ENCODE measurements around the gene OPA3. TPM values are rescaled to one million over a fixed set of nuclear protein-coding genes. Genes with fewer than 3 reads are reported as not detected.
A peak's percentile ranks its signal among the peaks of the same experiment; 100 is the strongest.

OPA3 gene
- polyA plus RNA-seq (11.9 to 16.5 TPM (median 16.5 TPM) in 3 replicates), polyA minus RNA-seq (14.4 to 24.5 TPM (median 20.5 TPM) in 3 replicates)
- polyA plus RNA-seq (2011; ENCODE audit: low read depth), result 1.5 TPM
- polyA plus RNA-seq (2011; cell fraction: cytosol; rRNA removed), result 17.6 and 18.3 TPM in 2 replicates
- polyA plus RNA-seq (2011; cell fraction: nucleus; rRNA removed), result 16.5 and 23.5 TPM in 2 replicates
- polyA plus RNA-seq (2012; ENCODE audit: low replicate concordance), result 5.5 and 11.4 TPM in 2 replicates
- polyA minus RNA-seq (2011; cell fraction: cytosol; rRNA and poly(A)+ RNA removed), result 9.2 TPM
- polyA minus RNA-seq (2011; cell fraction: nucleus; rRNA and poly(A)+ RNA removed), result 5.6 and 10.1 TPM in 2 replicates

- no peaks in the 10 kb centered on the region for H3K9me1 ChIP-seq (ENCODE audit: control insufficient read depth, extremely low read depth, insufficient read depth, low read length)
- H3K79me2 ChIP-seq (ENCODE audit: control insufficient read depth, insufficient read depth, low read length), result peaks cover 18% of the 10 kb centered on the region
- FAIRE-seq (peak; percentile 93), DNase-seq (ENCODE audit: low read depth, low spot score) (peak; percentile 95)
- peak within 1 kb of the TSS; percentile 99 for H3K4me2 ChIP-seq (ENCODE audit: control insufficient read depth, extremely low read depth, insufficient read depth, low read depth, low read length)
- TF ChIP-seq CTCF (optimal IDR thresholded peaks at IDR 0.05 in 1 of 3, IDR thresholded peaks at IDR 0.05 in 1 of 3, conservative IDR thresholded peaks at IDR 0.05 in 1 of 3; ENCODE audit: extremely low read depth in 1 of 3, insufficient read depth in 2 of 3, low read length in 3 of 3), result no peak
- no peak for TF ChIP-seq EZH2 (IDR thresholded peaks at IDR 0.05; ENCODE audit: low read length)
- dilution Hi-C loops (cut with MboI; ENCODE audit: extremely low pct_ligation_motif_present, low sequenced_read_pairs), result no loop called here
- no peaks in the 10 kb centered on the region for H3K9me3 ChIP-seq (ENCODE audit: control insufficient read depth, low read depth, low read length)
- peak within 1 kb of the TSS; percentile 83 to 99 (median 98) for H3K4me3 ChIP-seq (ENCODE audit: control insufficient read depth in 2 of 3, extremely low read depth in 1 of 3, insufficient read depth in 2 of 3, low read depth in 1 of 3, low read length in 3 of 3)
- H3K36me3 ChIP-seq (ENCODE audit: control insufficient read depth in 2 of 2, extremely low read depth in 1 of 2, insufficient read depth in 2 of 2, low read length in 2 of 2), result peaks cover 0 to 5% of the 10 kb centered on the region in 2 experiments
- H3K27me3 ChIP-seq (ENCODE audit: control insufficient read depth, extremely low read depth, insufficient read depth, low read length), result no peaks in the 10 kb centered on the region
- peak within 1 kb of the TSS; percentile 100 for H3K27ac ChIP-seq (ENCODE audit: control insufficient read depth, insufficient read depth, low read length)
- H3K9ac ChIP-seq (ENCODE audit: control insufficient read depth, extremely low read depth, insufficient read depth, low read length), result peak within 1 kb of the TSS; percentile 99
- H4K20me1 ChIP-seq (ENCODE audit: control insufficient read depth, extremely low read depth, insufficient read depth, low read length), result no peaks in the 10 kb centered on the region
- H3K4me1 ChIP-seq (ENCODE audit: control insufficient read depth, extremely low read depth, insufficient read depth, low read length), result peaks cover 4% of the 10 kb centered on the region
- H2AFZ ChIP-seq (ENCODE audit: control insufficient read depth, low read length), result peak within 1 kb of the TSS; percentile 92
These were observed at the start of gene OPA3 for GRCh38 chr19:45584332-45585157. Gene OPA3 (minus strand): TSS chr19:45584802. CDS start chr19:45584764, 38 bp downstream.

- Histone ChIP-seq H3K36me3 (ENCODE audit: control insufficient read depth in 2 of 2, extremely low read depth in 1 of 2, insufficient read depth in 2 of 2, low read length in 2 of 2) (peaks cover 6 to 10% of the 10 kb centered on the region in 2 experiments), H3K9ac (ENCODE audit: control insufficient read depth, extremely low read depth, insufficient read depth, low read length) (peak overlapping the region; percentile 75), H3K79me2 (ENCODE audit: control insufficient read depth, insufficient read depth, low read length) (peaks cover 3% of the 10 kb centered on the region), H4K20me1 (ENCODE audit: control insufficient read depth, extremely low read depth, insufficient read depth, low read length) (no peaks in the 10 kb centered on the region), H2AFZ (ENCODE audit: control insufficient read depth, low read length) (no peak overlapping the region), H3K27ac (ENCODE audit: control insufficient read depth, insufficient read depth, low read length) (peak overlapping the region; percentile 93), H3K4me1 (ENCODE audit: control insufficient read depth, extremely low read depth, insufficient read depth, low read length) (peaks cover 36% of the 10 kb centered on the region), H3K4me2 (ENCODE audit: control insufficient read depth, extremely low read depth, insufficient read depth, low read depth, low read length) (peak overlapping the region; percentile 75), H3K27me3 (ENCODE audit: control insufficient read depth, extremely low read depth, insufficient read depth, low read length) (no peaks in the 10 kb centered on the region), H3K9me1 (ENCODE audit: control insufficient read depth, extremely low read depth, insufficient read depth, low read length) (no peaks in the 10 kb centered on the region), H3K9me3 (ENCODE audit: control insufficient read depth, low read depth, low read length) (no peaks in the 10 kb centered on the region), H3K4me3 (ENCODE audit: control insufficient read depth in 2 of 3, extremely low read depth in 1 of 3, insufficient read depth in 2 of 3, low read depth in 1 of 3, low read length in 3 of 3) (no peak overlapping the region)
- dilution Hi-C loops (cut with MboI; ENCODE audit: extremely low pct_ligation_motif_present, low sequenced_read_pairs), result no loop called here
- TF ChIP-seq CTCF (optimal IDR thresholded peaks at IDR 0.05 in 1 of 3, IDR thresholded peaks at IDR 0.05 in 1 of 3, conservative IDR thresholded peaks at IDR 0.05 in 1 of 3; ENCODE audit: extremely low read depth in 1 of 3, insufficient read depth in 2 of 3, low read length in 3 of 3) (no peak), EZH2 (IDR thresholded peaks at IDR 0.05; ENCODE audit: low read length) (no peak)
- FAIRE-seq (peak; percentile 86), DNase-seq (ENCODE audit: low read depth, low spot score) (peak; percentile 96)
These were observed 48.0 kb upstream of the OPA3 start for GRCh38 chr19:45632468-45633196.

All from keratinocyte (primary cell).